Hepatocyte (in vitro differentiated cells): Measurements from ENCODE around the gene FBLN1.

ENCODE experiments used
- CTCF ChIP-seq: fragments of 200-600 bp; sonication (generic); IDR thresholded peaks from 2 replicates; pipeline ENCODE4 v1.5.1; 2016; ENCODE audit warnings: antibody characterized with exemption, mild to moderate bottlenecking; ENCODE audit not compliant: poor library complexity
- EZH2 ChIP-seq: fragments of 200-600 bp; sonication (generic); IDR thresholded peaks from 2 replicates; pipeline ENCODE4 v1.6.1; 2016; ENCODE audit warnings: antibody characterized with exemption, mild to moderate bottlenecking, borderline replicate concordance
- EZH2phosphoT487 ChIP-seq: fragments of 200-600 bp; sonication (generic); IDR thresholded peaks from one replicate; pipeline ENCODE4 v1.6.1; 2018; ENCODE audit warnings: antibody characterized with exemption, mild to moderate bottlenecking, low read depth, moderate library complexity; ENCODE audit not compliant: unreplicated experiment, severe bottlenecking

DNA sequence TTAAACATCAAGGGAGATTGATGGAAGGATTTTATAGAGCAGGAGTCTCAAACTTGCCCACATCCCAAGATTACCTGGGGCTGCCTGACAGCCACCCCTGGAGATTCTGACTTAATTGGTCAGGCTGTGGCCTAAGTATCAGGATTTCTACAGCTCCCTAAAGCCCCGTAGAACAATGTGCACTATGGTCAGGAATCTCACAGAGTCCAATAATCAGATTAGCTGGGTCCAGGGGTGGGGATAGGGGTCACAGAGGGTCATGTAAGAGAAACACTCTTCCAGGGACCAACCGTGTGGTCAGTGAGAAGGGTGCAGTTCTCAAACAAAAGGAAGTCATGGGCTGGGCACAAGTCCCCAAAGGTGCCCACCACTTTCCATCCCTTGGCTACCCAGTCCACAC lies 20.5 kb upstream of the FBLN1 start:
- no peak for TF ChIP-seq CTCF
- TF ChIP-seq EZH2phosphoT487: no peak
- no peak for TF ChIP-seq EZH2
